Measurements from ENCODE around the gene ZNF669.

Gene ZNF669

DNA sequence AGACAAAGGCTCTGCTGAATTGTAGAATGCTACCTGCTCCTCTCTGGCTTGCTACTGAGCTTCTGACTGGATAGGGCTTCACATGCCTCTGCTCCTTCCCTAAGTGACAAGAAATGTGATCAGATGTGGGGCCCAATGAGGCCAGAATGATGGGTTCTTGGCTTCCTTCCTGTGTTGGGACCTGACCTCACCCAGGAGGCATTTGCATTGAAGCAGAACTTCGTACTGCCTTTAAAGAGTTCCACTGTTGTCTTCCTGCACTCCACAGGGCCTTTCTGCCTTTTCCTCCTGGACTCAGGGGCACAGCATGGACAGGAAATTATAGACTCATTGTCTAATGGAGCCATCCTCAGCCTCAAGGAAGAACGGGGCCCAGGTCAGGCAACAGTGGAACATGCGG, 39.9 kb downstream of the ZNF669 start:
- no peak for DNase-seq (ENCODE audit: low read depth in 2 of 2)

DNA sequence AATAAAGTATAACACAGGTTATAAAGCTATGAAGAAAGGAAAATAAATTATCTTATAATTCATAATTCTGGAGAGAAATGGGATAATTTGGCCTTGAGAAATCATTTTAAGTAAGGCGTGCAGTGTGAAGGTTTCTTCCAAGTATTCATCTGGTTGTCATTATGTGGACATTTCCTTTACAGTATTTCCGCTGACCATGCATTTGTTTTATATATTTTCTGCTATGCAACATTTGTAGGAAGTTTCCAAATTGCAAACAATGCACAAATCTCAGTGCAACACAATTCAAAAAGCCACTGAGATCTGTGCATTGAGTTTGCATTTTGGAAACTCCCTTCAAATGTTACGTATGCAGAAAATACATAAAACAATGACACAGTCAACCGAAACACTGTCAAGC, 43.4 kb downstream of the ZNF669 start:
- DNase-seq (ENCODE audit: low read depth in 2 of 2): no peak

- no peak for DNase-seq (ENCODE audit: low read depth in 2 of 2)
These were observed 48.1 kb downstream of the ZNF669 start for GRCh38 chr1:247056071-247056470.

- no peak for DNase-seq (ENCODE audit: low read depth in 2 of 2)
These were observed 49.2 kb downstream of the ZNF669 start for GRCh38 chr1:247054992-247055415.
